ENCODE results near the gene PDE8B. TPM values are rescaled to one million over a fixed set of nuclear protein-coding genes. Genes with fewer than 3 reads are reported as not detected.

The PDE8B gene
- total RNA-seq: 0.64 and 6.0 TPM in 2 replicates

GRCh38 chr5:77210091-77210963 is at the start of gene PDE8B:
Gene PDE8B, plus strand, starts transcription at chr5:77210680. Its CDS starts 246 bp downstream, at chr5:77210926.
- TF ChIP-seq, protein P1, sequence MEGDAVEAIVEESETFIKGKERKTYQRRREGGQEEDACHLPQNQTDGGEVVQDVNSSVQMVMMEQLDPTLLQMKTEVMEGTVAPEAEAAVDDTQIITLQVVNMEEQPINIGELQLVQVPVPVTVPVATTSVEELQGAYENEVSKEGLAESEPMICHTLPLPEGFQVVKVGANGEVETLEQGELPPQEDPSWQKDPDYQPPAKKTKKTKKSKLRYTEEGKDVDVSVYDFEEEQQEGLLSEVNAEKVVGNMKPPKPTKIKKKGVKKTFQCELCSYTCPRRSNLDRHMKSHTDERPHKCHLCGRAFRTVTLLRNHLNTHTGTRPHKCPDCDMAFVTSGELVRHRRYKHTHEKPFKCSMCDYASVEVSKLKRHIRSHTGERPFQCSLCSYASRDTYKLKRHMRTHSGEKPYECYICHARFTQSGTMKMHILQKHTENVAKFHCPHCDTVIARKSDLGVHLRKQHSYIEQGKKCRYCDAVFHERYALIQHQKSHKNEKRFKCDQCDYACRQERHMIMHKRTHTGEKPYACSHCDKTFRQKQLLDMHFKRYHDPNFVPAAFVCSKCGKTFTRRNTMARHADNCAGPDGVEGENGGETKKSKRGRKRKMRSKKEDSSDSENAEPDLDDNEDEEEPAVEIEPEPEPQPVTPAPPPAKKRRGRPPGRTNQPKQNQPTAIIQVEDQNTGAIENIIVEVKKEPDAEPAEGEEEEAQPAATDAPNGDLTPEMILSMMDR (IDR thresholded peaks at IDR 0.05; ENCODE audit: insufficient read depth, low read depth, low read length): no peak
- H3K4me3 ChIP-seq (ENCODE audit: low read depth, low read length): peak within 1 kb of the TSS; percentile 44
- no peak for DNase-seq (ENCODE audit: low read depth)

DNA sequence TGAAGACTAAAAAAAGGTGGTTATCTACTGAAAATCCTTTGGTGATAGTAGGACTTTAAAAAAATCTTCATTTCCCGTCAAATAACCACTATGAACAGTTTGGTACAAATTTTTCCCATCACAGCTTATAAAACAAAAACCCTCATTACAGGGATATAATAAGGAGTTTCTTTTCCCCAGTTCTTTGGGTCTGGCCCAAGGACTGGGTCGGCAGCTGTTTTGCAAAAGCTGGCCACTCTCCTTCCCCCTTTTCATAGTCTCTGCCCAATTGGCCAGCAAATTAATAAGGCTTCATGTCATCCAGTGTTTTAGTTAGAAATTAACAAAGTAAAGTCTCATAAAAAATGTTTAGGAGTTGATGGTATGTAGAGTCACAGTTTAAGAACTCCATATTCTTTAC is 47.0 kb upstream of the PDE8B start:
- H3K4me3 ChIP-seq (ENCODE audit: low read depth, low read length): no peak overlapping the region
- DNase-seq (ENCODE audit: low read depth): no peak
- TF ChIP-seq, protein P1 (IDR thresholded peaks at IDR 0.05; ENCODE audit: insufficient read depth, low read depth, low read length): no peak

- peak; percentile 12 for DNase-seq (ENCODE audit: low read depth)
- H3K4me3 ChIP-seq (ENCODE audit: low read depth, low read length): no peak overlapping the region
- TF ChIP-seq, protein P1 (IDR thresholded peaks at IDR 0.05; ENCODE audit: insufficient read depth, low read depth, low read length): no peak
Observed at GRCh38 chr5:77167063-77167462, 43.4 kb upstream of the PDE8B start.

GRCh38 chr5:77167695-77168121 is 42.8 kb upstream of the PDE8B start:
- H3K4me3 ChIP-seq (ENCODE audit: low read depth, low read length): no peak overlapping the region
- peak; percentile 86 for DNase-seq (ENCODE audit: low read depth)
- TF ChIP-seq, protein P1 (IDR thresholded peaks at IDR 0.05; ENCODE audit: insufficient read depth, low read depth, low read length): no peak

DNA sequence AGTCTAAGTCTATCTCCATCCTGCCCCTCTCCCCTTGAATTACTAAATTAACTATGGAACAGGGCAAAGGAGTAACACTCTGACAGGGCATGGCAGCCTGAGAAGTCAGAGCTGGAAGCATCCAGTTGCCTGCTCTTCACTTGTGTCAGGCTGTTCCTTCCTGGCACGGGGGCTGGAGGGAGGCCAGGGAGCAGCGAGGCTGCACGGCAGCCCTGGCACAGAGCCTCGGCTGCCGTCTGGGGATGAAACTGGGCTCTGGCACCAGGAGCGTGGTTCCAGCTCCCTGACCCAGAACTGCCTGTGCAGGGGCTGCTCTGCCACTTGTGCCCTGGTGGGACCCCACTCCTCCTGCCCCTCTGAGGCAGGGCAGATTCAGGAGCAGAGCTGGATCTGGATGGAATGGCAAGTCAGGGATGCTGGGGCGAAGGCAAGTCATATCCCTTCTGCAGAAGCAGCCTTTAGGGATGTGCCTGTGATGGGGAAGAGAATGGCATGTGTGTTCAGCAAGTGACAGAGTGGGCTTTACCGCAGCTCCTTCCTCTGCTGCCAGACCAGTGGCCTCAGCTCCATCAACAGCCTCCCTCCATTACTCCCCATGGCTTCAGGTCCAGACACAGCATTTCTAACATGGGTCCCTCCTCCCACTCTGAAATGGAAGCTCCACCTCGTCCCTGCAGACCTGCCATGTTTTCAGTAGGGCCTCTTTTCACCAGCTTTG is 42.2 kb upstream of the PDE8B start:
- TF ChIP-seq, protein P1 (IDR thresholded peaks at IDR 0.05; ENCODE audit: insufficient read depth, low read depth, low read length): no peak
- H3K4me3 ChIP-seq (ENCODE audit: low read depth, low read length): no peak overlapping the region
- no peak for DNase-seq (ENCODE audit: low read depth)

DNA sequence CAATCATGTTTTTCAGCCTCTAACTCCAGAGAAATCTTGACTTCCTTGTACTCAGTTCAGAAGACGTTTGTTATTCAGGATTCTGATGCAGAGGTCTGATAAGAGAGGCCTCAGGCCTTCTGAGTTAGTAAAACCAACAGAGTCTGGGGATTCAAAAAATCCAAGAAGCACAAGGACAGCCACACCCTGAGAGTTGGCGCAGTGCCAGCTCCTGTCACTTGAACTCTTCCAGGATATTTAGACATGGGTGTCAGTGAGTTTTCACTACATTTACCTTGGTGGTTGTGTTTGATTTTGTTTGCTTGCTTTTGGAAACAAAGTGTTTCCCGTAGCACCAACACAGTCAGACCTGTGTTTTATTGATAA is 41.6 kb upstream of the PDE8B start:
- H3K4me3 ChIP-seq (ENCODE audit: low read depth, low read length): no peak overlapping the region
- DNase-seq (ENCODE audit: low read depth): peak; percentile 48
- TF ChIP-seq, protein P1 (IDR thresholded peaks at IDR 0.05; ENCODE audit: insufficient read depth, low read depth, low read length): no peak
